Measurements from ENCODE around the gene TMC1. TPM values are rescaled to one million over a fixed set of nuclear protein-coding genes. Genes with fewer than 3 reads are reported as not detected.

TMC1 gene
- total RNA-seq, 1 donor from 2014 or later, result not detected

- H3K27ac ChIP-seq, result no peak overlapping the region
- no peaks in the 10 kb centered on the region for H3K4me1 ChIP-seq
- TF ChIP-seq CTCF (IDR thresholded peaks at IDR 0.05), result no peak
- H3K36me3 ChIP-seq, result no peaks in the 10 kb centered on the region
- H3K27me3 ChIP-seq, result no peaks in the 10 kb centered on the region
- no peak overlapping the region for H3K4me3 ChIP-seq
- DNase-seq (no peak), ATAC-seq (no peak)
- intact Hi-C loops (cut with DNase I), result no loop called here
- H3K9me3 ChIP-seq, result no peaks in the 10 kb centered on the region
Observed at GRCh38 chr9:72863456-72864094, 342.2 kb downstream of the TMC1 start.

- intact Hi-C loops (cut with DNase I), result no loop called here
- Histone ChIP-seq H3K4me1 (no peaks in the 10 kb centered on the region), H3K9me3 (no peaks in the 10 kb centered on the region), H3K36me3 (no peaks in the 10 kb centered on the region), H3K27me3 (no peaks in the 10 kb centered on the region), H3K27ac (no peak overlapping the region), H3K4me3 (no peak overlapping the region)
- ATAC-seq (no peak), DNase-seq (no peak)
- no peak for TF ChIP-seq CTCF (IDR thresholded peaks at IDR 0.05)
Observed at GRCh38 chr9:72864327-72864726, 342.9 kb downstream of the TMC1 start.

GRCh38 chr9:72871685-72872084 is 350.3 kb downstream of the TMC1 start:
- peak; percentile 41 for TF ChIP-seq CTCF (IDR thresholded peaks at IDR 0.05)
- peaks cover 9% of the 10 kb centered on the region for H3K4me1 ChIP-seq
- intact Hi-C loops (cut with DNase I), result loop anchor here (10.0 kb wide), 1 partner anchor 153 kb away; no protein-coding TSS in a partner anchor
- no peak overlapping the region for H3K4me3 ChIP-seq
- H3K9me3 ChIP-seq, result no peaks in the 10 kb centered on the region
- DNase-seq, result no peak
- no peaks in the 10 kb centered on the region for H3K27me3 ChIP-seq
- ATAC-seq, result no peak
- H3K36me3 ChIP-seq, result no peaks in the 10 kb centered on the region
- H3K27ac ChIP-seq, result no peak overlapping the region

GRCh38 chr9:72872718-72873117 is 351.3 kb downstream of the TMC1 start:
- Histone ChIP-seq H3K9me3 (no peaks in the 10 kb centered on the region), H3K27ac (no peak overlapping the region), H3K4me1 (peaks cover 9% of the 10 kb centered on the region), H3K27me3 (no peaks in the 10 kb centered on the region), H3K4me3 (no peak overlapping the region), H3K36me3 (no peaks in the 10 kb centered on the region)
- DNase-seq (no peak), ATAC-seq (no peak)
- intact Hi-C loops (cut with DNase I), result loop anchor here (10.0 kb wide), 1 partner anchor 152 kb away; no protein-coding TSS in a partner anchor
- no peak for TF ChIP-seq CTCF (IDR thresholded peaks at IDR 0.05)

- TF ChIP-seq CTCF (IDR thresholded peaks at IDR 0.05), result no peak
- no peaks in the 10 kb centered on the region for H3K9me3 ChIP-seq
- H3K4me3 ChIP-seq, result no peak overlapping the region
- intact Hi-C loops (cut with DNase I), result loop anchor here (10.0 kb wide), 1 partner anchor 151 kb away; no protein-coding TSS in a partner anchor
- DNase-seq, result no peak
- peaks cover 9% of the 10 kb centered on the region for H3K4me1 ChIP-seq
- H3K27me3 ChIP-seq, result no peaks in the 10 kb centered on the region
- H3K36me3 ChIP-seq, result no peaks in the 10 kb centered on the region
- H3K27ac ChIP-seq, result no peak overlapping the region
- ATAC-seq, result no peak
Observed at GRCh38 chr9:72873456-72873855, 352.0 kb downstream of the TMC1 start.
